ENCODE data around the gene KRT33A.

DNA sequence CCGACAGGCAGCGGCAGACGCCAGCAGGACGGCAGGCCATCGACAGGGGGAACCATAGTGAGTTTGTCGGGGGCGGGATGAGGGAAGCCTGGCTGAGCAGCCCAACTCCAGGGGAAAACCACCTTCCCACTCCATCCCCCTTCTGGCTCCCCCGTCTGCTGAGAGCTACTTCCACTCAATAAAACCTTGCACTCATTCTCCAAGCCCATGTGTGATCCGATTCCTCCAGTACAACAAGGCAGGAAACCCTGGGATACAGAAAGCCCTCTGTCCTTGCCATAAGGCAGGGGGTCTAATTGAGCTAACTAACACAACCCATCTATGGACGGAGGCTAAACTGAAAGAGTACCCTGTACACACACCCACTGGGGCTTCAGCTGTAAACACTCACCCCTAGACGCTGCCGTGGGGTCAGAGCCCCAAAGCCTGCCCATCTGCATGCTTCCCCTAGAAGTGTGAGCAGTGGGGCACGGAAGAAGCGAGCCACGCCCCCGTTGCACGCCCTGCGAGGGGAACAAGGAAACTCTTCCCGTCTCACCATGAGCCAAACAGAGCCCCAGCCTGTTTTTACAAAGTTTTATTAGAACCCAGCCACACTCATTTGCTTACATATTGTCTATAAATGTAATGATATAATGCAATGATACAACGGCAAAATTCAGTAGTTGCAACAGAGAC lies 52.0 kb downstream of the KRT33A start:
- no peak for TF ChIP-seq EZH2 (IDR thresholded peaks at IDR 0.05)
- TF ChIP-seq POLR2AphosphoS5 (IDR thresholded peaks at IDR 0.05; ENCODE audit: borderline replicate concordance, low read depth, low read length), result no peak

All from SK-N-MC (cell line).